H54 (cell line): ENCODE results near the gene EDIL3.
"Not testable (repeated sequence)": the region's sequence is repeated elsewhere in the genome, so short reads cannot be mapped to it uniquely, and the experiment has no call there.

Experiments
- DNase-seq: peaks from one replicate; pipeline ENCODE4 v3.0.0; 2011; ENCODE audit warnings: low spot score, mixed read lengths; ENCODE audit not compliant: insufficient read length
- FAIRE-seq: peaks from 3 replicates; lab custom pipeline; 2011; peaks lifted over from hg19 to GRCh38; lab: Jason Lieb, UNC
- POLR2A ChIP-seq: IDR thresholded peaks from 2 replicates; pipeline ENCODE4 v1.6.1; 2011; ENCODE audit warnings: low read depth, mild to moderate bottlenecking, low read length

The EDIL3 gene

GRCh38 chr5:84301535-84301934, 83.1 kb downstream of the EDIL3 start:
- no peak for DNase-seq
- peak; percentile 66 for FAIRE-seq
- TF ChIP-seq POLR2A: no peak

GRCh38 chr5:84299959-84300358, 84.7 kb downstream of the EDIL3 start:
- FAIRE-seq (no peak), DNase-seq (no peak)
- no peak for TF ChIP-seq POLR2A

GRCh38 chr5:84298628-84299027, 86.1 kb downstream of the EDIL3 start:
- DNase-seq (no peak), FAIRE-seq (no peak)
- TF ChIP-seq POLR2A: no peak

- DNase-seq: not testable (repeated sequence)
These were observed 87.0 kb downstream of the EDIL3 start for GRCh38 chr5:84297641-84298040.

GRCh38 chr5:84292788-84293653, 91.7 kb downstream of the EDIL3 start:
- TF ChIP-seq POLR2A: no peak
- peak; percentile 94 for FAIRE-seq

More at GRCh38 chr5:84297641-84298040, 87.0 kb downstream of the EDIL3 start:
- not testable (repeated sequence) for FAIRE-seq

GRCh38 chr5:84292000-84292642, 92.6 kb downstream of the EDIL3 start:
- no peak for FAIRE-seq
- no peak for TF ChIP-seq POLR2A
- DNase-seq: no peak

More at GRCh38 chr5:84292788-84293653, 91.7 kb downstream of the EDIL3 start:
- no peak for DNase-seq

GRCh38 chr5:84290673-84291072, 94.0 kb downstream of the EDIL3 start:
- no peak for FAIRE-seq
- no peak for DNase-seq
- no peak for TF ChIP-seq POLR2A

GRCh38 chr5:84290161-84290560, 94.5 kb downstream of the EDIL3 start:
- FAIRE-seq (peak; percentile 89), DNase-seq (no peak)
- no peak for TF ChIP-seq POLR2A

GRCh38 chr5:84287951-84288350, 96.7 kb downstream of the EDIL3 start:
- peak; percentile 99 for FAIRE-seq
- peak; percentile 36 for DNase-seq
- TF ChIP-seq POLR2A: no peak

- DNase-seq (no peak), FAIRE-seq (no peak)
- TF ChIP-seq POLR2A: no peak
These were observed 98.0 kb downstream of the EDIL3 start for GRCh38 chr5:84286662-84287061.

GRCh38 chr5:84285641-84286637, 98.7 kb downstream of the EDIL3 start:
- FAIRE-seq (peak; percentile 30), DNase-seq (no peak)
- no peak for TF ChIP-seq POLR2A

GRCh38 chr5:84281383-84281782, 103.3 kb downstream of the EDIL3 start:
- FAIRE-seq: peak; percentile 6
- DNase-seq: no peak
- TF ChIP-seq POLR2A: no peak

GRCh38 chr5:84279234-84279633, 105.4 kb downstream of the EDIL3 start:
- FAIRE-seq: no peak
- no peak for DNase-seq
- TF ChIP-seq POLR2A: no peak
